Activated T-cell treated with anti-CD3 and anti-CD28 coated beads, Interleukin-2, amount 50 U/mL, for 72 hours (primary cell): ENCODE measurements around the gene EPB41L4B. TPM values are rescaled to one million over a fixed set of nuclear protein-coding genes. Genes with fewer than 3 reads are reported as not detected.
A peak's percentile ranks its signal among the peaks of the same experiment; 100 is the strongest.
"Not testable (repeated sequence)": the region's sequence is repeated elsewhere in the genome, so short reads cannot be mapped to it uniquely, and the experiment has no call there.

Experiments used
- ATAC-seq, 2 donors: fragments of 150-1000 bp; cut with Tn5 transposase; replicated peaks in 1 of 2; 2 replicates each; pipeline ENCODE4 v1.10.0; 2021; ENCODE audit warnings: moderate library complexity in 2 of 2, mild to moderate bottlenecking in 1 of 2
- DNase-seq, 2 donors: peaks; one replicate each; pipeline ENCODE4 v3.0.0; 2021 to 2022; ENCODE audit warnings: mixed read lengths in 1 of 2
- H3K27ac Mint-ChIP-seq: one replicate; pipeline ENCODE4 v1.8.0; 2022; ENCODE audit warnings: mild to moderate bottlenecking, moderate library complexity, mixed read lengths
- H3K27me3 Mint-ChIP-seq: one replicate; pipeline ENCODE4 v1.8.0; 2022; ENCODE audit warnings: low read depth, mixed read lengths
- H3K36me3 Mint-ChIP-seq, 2 donors: one replicate each; pipeline ENCODE4 v1.8.0; 2022; ENCODE audit warnings: mixed read lengths in 2 of 2, mild to moderate bottlenecking in 1 of 2; ENCODE audit not compliant: insufficient read depth in 2 of 2
- H3K4me1 Mint-ChIP-seq: one replicate; pipeline ENCODE4 v1.8.0; 2022; ENCODE audit warnings: low read depth, mixed read lengths
- H3K4me3 Mint-ChIP-seq, 2 donors: one replicate each; pipeline ENCODE4 v1.8.0; 2022; ENCODE audit warnings: mild to moderate bottlenecking in 2 of 2, mixed read lengths in 2 of 2, moderate library complexity in 2 of 2
- H3K9me3 Mint-ChIP-seq, 2 donors: one replicate each; pipeline ENCODE4 v1.8.0; 2022; ENCODE audit warnings: mixed read lengths in 2 of 2
- total RNA-seq, 2 donors: library from RNA; stranded (reverse); gene quantifications; one replicate each; pipeline ENCODE4 v1.2.3, GENCODE V29; 2022

EPB41L4B gene
- total RNA-seq, 2 donors from 2014 or later: 1.6 to 3.8 TPM

DNA sequence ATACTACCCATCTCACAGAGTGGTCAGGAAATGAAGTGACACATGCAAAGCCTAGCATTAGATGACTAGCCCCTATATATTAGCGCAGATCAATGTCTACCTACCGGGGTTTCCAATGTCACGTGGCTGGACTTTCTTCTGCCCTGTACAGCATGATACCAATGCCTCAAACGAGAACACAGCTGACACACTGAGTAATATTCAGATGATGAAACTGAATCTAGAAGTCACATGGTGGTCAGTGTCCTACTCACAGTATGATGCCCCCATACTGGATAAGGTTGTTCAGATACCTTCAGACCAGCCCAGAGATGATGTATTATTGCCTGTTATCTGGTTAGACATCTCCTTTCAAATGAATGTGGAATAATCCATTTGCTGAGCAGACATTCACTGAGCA is 82.7 kb downstream of the EPB41L4B start:
- no peaks in the 10 kb centered on the region for H3K9me3 Mint-ChIP-seq
- no peaks in the 10 kb centered on the region for H3K36me3 Mint-ChIP-seq
- DNase-seq (no peak), ATAC-seq (peak; percentile 22 to 76)
- H3K27ac Mint-ChIP-seq: no peak overlapping the region
- H3K27me3 Mint-ChIP-seq: peaks cover 44% of the 10 kb centered on the region
- H3K4me3 Mint-ChIP-seq: no peak overlapping the region
- H3K4me1 Mint-ChIP-seq: no peaks in the 10 kb centered on the region

DNA sequence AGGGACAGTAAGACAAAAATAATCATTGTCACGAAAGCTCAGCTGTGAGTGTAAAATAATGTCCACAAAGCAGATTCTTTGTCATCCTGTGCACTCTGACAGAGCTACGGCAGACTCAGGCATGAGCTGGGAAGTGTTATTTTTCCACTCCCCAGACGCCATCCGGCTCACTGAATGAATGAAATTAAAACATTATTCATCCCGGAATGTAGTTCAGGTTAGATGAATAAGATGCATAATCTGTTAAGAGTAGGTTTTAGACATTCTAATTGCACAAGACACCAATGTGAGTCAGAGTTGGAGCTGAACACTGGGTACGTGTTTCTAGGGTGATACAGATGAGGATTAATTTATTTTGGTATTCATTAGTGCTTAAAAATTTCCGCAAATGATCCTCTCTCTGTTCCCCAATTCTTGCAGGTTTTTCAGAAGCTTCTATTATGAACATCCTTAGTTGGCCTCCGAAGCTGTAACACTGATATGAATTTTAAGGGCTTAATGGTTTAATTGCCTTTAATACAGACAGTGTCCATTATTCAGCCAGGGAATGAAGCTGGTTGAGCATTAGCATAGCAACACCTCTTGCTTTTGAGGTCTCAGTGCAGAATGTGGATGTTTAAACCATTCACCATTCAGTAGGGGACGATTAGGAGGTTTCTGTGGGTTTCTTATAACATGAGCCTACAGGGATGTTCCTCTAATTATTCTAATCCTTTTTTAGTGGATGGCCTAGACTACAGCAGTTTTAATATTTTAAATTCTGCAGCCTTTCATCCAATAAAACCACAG is 88.2 kb downstream of the EPB41L4B start:
- H3K4me1 Mint-ChIP-seq: no peaks in the 10 kb centered on the region
- no peaks in the 10 kb centered on the region for H3K9me3 Mint-ChIP-seq
- H3K36me3 Mint-ChIP-seq: no peaks in the 10 kb centered on the region
- H3K4me3 Mint-ChIP-seq: no peak overlapping the region
- no peak for DNase-seq
- ATAC-seq: no peak
- H3K27ac Mint-ChIP-seq: no peak overlapping the region
- H3K27me3 Mint-ChIP-seq: peaks cover 45% of the 10 kb centered on the region

DNA sequence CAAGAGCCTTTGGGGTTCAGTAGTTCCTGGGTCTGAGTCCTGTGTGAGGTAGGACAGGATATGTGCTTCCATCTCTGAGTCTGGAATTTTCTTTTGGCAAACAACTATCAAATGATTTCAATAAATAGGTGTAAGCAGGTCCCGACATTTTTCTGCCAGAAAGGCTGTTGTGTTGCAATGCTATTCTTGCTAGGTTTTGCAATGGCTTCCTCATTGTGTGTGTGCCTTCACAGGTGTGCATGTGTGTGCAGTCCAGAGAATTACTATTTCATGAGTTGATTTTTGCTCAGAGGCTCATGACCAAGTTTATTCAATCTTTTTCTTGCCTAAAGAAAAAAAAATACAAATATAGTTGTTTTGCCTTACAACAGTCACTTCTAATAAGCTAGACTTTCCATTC is 89.3 kb downstream of the EPB41L4B start:
- no peaks in the 10 kb centered on the region for H3K36me3 Mint-ChIP-seq
- peaks cover 45% of the 10 kb centered on the region for H3K27me3 Mint-ChIP-seq
- ATAC-seq (no peak), DNase-seq (no peak)
- H3K4me3 Mint-ChIP-seq: no peak overlapping the region
- H3K4me1 Mint-ChIP-seq: no peaks in the 10 kb centered on the region
- H3K9me3 Mint-ChIP-seq: no peaks in the 10 kb centered on the region
- no peak overlapping the region for H3K27ac Mint-ChIP-seq

DNA sequence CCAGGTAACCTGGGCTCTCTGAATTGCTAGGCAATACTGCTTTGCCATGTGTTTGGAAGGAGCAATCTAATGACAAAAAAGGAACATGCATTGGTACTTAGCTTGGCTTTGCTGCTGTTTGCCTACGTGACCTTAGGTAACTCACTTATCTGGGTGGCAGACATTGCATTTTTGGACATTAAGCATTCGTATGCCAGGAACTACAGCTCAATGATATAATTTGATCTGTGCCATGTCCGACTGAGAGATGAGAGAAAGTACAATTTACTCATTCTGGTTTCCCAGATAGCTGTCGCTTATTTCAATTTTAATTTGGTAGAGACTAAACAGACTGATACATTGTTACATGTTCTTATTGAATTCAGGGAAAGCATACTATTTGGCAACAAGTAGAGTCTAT is 90.6 kb downstream of the EPB41L4B start:
- Mint-ChIP-seq H3K4me1 (no peaks in the 10 kb centered on the region), H3K27ac (no peak overlapping the region), H3K9me3 (no peaks in the 10 kb centered on the region), H3K27me3 (peaks cover 50% of the 10 kb centered on the region), H3K36me3 (no peaks in the 10 kb centered on the region), H3K4me3 (no peak overlapping the region)
- DNase-seq (no peak), ATAC-seq (no peak)

DNA sequence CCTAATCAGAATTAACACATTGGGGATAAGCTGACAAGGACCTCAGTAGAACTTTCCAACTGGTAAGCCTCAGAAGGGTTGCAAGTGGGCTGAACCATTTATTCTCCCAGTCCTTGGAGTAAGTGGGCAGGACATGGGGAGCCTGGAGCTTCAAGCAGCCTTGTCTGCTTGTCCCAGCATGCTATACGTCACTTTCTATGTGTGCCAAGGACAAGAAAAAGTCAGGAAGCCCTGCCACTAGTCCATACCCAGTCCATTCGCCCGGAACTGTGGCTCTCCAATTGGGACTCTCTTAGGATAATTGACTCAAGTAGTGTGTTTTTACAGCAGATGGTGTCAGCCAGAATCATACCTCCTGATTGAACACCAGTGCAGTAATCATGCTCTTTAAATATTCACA is 91.2 kb downstream of the EPB41L4B start:
- DNase-seq (no peak), ATAC-seq (no peak)
- Mint-ChIP-seq H3K27me3 (peaks cover 55% of the 10 kb centered on the region), H3K4me3 (no peak overlapping the region), H3K27ac (no peak overlapping the region), H3K9me3 (no peaks in the 10 kb centered on the region), H3K4me1 (no peaks in the 10 kb centered on the region), H3K36me3 (no peaks in the 10 kb centered on the region)

DNA sequence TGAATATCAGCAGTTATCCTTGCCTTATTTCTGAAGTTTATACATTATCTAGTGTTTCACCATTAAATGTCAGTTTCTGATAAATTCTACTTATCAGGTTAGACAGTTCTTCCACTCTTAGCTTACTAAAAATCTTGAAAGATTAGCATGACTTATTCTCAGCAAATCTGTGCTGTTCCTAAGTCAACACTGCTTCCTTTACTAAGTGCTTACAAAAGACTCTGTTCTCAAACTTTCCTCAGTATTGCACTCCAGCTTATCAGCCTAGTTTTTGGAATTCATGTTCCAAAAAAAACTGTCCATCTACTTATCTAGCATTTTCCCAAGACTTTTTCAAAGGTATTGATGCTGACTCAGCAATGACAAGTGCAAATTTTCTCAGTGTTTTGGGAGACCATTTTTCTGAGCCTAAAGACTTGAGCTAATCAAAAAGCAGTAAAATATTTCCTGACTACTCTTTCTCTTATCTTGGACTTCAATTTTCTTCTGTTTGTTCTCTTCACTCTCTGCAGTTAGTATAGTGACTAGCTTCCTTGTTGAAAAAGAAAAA is 92.7 kb downstream of the EPB41L4B start:
- Mint-ChIP-seq H3K27me3 (peaks cover 47% of the 10 kb centered on the region), H3K9me3 (no peaks in the 10 kb centered on the region), H3K27ac (no peak overlapping the region), H3K36me3 (no peaks in the 10 kb centered on the region), H3K4me3 (no peak overlapping the region), H3K4me1 (no peaks in the 10 kb centered on the region)
- DNase-seq: no peak
- no peak for ATAC-seq

DNA sequence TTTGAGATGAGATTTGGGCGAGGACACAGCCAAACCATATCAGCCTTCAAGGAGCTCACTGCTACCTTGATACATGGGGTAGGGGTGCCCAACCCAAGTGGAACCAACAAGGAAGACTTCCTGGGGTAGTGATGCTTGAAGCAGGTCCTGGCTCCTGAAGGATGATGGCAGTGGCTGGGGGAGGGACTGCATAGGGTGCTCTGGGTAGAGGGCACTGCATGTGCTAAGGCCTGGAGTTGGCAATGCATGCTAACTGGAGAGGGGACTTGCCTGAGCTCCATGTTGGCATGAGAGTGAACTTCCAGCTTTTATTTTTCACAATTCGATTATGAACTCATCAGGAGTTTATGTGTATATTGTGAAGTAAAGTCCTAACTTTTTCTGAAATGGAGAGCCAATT is 95.2 kb downstream of the EPB41L4B start:
- Mint-ChIP-seq H3K4me3 (no peak overlapping the region), H3K36me3 (no peaks in the 10 kb centered on the region), H3K27me3 (peaks cover 39% of the 10 kb centered on the region), H3K4me1 (no peaks in the 10 kb centered on the region), H3K27ac (no peak overlapping the region), H3K9me3 (no peaks in the 10 kb centered on the region)
- DNase-seq (no peak), ATAC-seq (no peak)

DNA sequence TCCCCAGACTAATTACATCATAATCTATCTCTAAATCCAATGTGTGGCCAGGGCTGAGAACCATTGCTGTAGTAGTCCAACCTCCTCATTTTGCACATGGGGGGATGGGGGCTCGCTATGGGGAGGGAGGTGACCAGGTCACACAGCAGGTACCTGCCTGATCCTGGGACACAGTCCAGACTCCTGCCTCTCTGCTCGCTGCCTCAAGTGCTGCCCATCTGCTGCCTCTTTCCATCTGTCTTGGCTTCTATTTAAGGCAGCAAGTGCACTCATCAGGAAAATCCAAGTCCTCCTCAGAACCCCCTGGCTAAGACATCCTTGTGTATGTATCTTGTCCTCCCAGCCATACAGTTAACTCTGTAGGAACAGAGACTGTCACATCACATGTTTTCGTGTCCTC is 96.1 kb downstream of the EPB41L4B start:
- no peaks in the 10 kb centered on the region for H3K36me3 Mint-ChIP-seq
- no peaks in the 10 kb centered on the region for H3K4me1 Mint-ChIP-seq
- peaks cover 48% of the 10 kb centered on the region for H3K27me3 Mint-ChIP-seq
- no peaks in the 10 kb centered on the region for H3K9me3 Mint-ChIP-seq
- no peak overlapping the region for H3K4me3 Mint-ChIP-seq
- no peak overlapping the region for H3K27ac Mint-ChIP-seq
- ATAC-seq (no peak), DNase-seq (no peak)

DNA sequence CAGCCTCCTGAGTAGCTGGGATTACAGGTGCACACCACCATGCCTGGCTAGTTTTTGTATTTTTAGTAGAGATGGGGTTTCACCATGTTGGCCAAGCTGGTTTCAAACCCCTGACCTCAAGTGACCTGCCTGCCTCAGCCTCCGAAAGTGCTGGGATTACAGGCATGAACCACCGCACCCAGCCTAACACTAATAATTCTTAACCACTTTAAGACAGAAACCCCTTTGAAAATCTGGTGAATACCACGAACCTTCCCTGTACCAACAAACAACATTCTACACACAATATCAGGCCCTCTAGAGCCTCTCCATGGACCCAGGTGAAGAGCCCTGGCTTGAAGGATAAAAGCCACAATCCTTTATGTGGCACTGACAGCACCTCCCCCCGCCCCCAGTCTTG is 102.6 kb downstream of the EPB41L4B start:
- H3K4me1 Mint-ChIP-seq, H3K9me3 Mint-ChIP-seq, H3K4me3 Mint-ChIP-seq, DNase-seq, H3K36me3 Mint-ChIP-seq, ATAC-seq, H3K27ac Mint-ChIP-seq: not testable (repeated sequence)
- H3K27me3 Mint-ChIP-seq: peaks cover 37% of the 10 kb centered on the region

DNA sequence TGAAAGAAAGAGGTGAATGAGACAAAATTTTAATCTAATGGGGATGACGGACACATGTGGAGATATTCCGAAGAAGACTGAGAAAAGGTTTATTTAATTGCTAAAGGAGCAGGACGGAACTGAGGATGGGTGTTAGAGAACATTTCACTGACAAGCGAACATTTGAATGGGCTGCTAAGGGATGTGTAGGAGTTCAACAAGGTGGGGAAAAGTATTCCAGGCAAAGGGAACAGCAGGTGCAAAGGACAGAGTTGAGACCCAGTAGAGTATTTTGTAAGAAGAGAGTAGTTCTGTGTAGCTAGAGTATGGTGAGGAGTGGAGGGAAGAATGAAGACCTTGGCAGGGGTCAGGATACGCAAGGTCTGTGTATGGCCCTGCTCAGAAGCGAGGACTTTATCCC is 106.4 kb downstream of the EPB41L4B start:
- no peaks in the 10 kb centered on the region for H3K36me3 Mint-ChIP-seq
- DNase-seq: no peak
- peaks cover 26% of the 10 kb centered on the region for H3K27me3 Mint-ChIP-seq
- H3K27ac Mint-ChIP-seq: no peak overlapping the region
- no peak overlapping the region for H3K4me3 Mint-ChIP-seq
- no peaks in the 10 kb centered on the region for H3K9me3 Mint-ChIP-seq
- no peaks in the 10 kb centered on the region for H3K4me1 Mint-ChIP-seq
- no peak for ATAC-seq

DNA sequence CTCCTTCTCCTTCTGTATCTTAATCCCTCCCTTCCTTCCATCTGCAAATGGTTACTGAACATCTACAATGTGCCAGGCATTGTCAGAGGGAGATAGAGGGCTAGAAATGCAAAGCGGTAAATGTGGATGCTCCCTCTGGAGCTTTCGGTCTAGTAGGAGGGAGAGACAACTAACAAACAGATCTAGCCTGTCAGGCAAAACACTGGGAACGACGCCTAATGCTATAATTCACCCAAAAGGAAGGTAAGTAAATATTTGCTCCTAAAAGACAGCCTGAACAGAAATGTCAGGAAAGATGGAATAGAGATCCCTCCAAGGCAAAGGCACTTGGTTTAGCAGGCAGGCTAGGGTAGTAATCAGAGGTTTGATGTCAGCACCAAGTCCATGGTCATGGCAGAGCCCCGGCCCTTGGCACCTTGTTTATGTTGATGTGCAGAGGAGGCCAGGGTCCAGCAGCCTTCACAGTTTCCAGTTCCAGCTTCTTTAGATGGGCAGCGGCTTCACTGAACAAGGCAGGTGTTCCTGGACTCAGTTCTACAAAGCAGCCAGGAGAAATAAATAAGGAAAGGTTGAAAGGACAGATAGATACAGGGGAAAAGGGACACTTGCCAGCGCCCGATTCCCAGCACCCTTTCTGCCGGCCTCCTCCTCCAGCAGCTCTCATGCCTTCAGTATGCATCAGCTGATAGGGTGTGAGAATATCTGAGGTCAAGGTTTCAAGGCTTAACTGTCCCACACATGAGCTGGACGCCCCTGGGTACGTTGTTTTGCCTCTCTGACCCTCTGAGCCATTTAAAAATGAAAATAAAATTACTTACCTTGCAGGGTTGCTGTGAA is 107.4 kb downstream of the EPB41L4B start:
- H3K4me1 Mint-ChIP-seq: no peaks in the 10 kb centered on the region
- H3K27ac Mint-ChIP-seq: no peak overlapping the region
- H3K9me3 Mint-ChIP-seq: no peaks in the 10 kb centered on the region
- H3K4me3 Mint-ChIP-seq: no peak overlapping the region
- H3K27me3 Mint-ChIP-seq: peaks cover 25% of the 10 kb centered on the region
- ATAC-seq (no peak), DNase-seq (no peak)
- no peaks in the 10 kb centered on the region for H3K36me3 Mint-ChIP-seq

DNA sequence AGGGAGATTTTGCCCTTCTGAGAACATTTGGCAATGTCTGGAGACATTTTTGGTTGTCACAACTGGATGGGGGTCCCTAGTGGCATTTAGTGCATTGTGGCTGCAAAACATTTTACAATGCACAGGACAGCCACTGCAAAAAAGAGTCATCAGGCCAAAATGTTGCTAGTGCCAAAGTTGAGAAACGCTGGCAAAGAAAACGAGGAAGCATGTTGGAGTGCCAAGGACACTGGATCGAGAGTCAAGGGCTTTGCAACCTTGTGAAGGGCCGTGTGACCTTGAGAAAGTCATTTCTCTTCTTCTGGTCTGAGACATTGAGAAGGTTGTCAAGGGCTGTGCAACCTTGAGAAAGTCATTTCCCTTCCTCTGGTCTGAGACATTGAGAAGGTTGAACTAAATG is 108.1 kb downstream of the EPB41L4B start:
- no peaks in the 10 kb centered on the region for H3K9me3 Mint-ChIP-seq

DNA sequence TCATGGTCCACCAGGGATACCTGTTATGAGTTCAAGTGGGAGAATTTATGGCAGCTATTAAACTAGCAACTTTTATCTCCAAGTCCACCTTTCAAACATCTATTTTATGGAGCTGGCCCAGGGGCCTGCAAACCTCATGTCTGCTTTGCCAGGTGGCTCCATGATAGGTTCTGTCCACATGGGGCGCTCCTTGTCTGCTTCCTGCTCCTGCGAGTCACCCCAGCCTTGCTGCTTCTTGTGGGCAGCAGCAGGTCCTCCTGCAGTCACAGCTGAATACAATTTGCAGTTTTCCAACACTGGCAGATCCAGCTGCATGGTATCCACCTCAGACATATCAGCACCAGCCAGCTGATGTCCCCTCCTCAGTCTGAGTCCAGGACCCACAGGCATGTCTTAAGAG is 114.2 kb downstream of the EPB41L4B start:
- ATAC-seq (no peak), DNase-seq (no peak)
- Mint-ChIP-seq H3K4me1 (peaks cover 4% of the 10 kb centered on the region), H3K27me3 (peaks cover 30% of the 10 kb centered on the region), H3K36me3 (no peaks in the 10 kb centered on the region), H3K27ac (no peak overlapping the region), H3K9me3 (no peaks in the 10 kb centered on the region), H3K4me3 (no peak overlapping the region)

More for the DNA sequence above, 108.1 kb downstream of the EPB41L4B start:
- ATAC-seq (no peak), DNase-seq (no peak)
- H3K27ac Mint-ChIP-seq: no peak overlapping the region
- H3K4me1 Mint-ChIP-seq: no peaks in the 10 kb centered on the region
- no peaks in the 10 kb centered on the region for H3K36me3 Mint-ChIP-seq
- no peak overlapping the region for H3K4me3 Mint-ChIP-seq
- peaks cover 21% of the 10 kb centered on the region for H3K27me3 Mint-ChIP-seq
